OCI-LY3 (cell line): ENCODE results near the gene AKAP6.
"Not testable (repeated sequence)": the region's sequence is repeated elsewhere in the genome, so short reads cannot be mapped to it uniquely, and the experiment has no call there.

Experiments used
- H2AFZ ChIP-seq: fragments of 200-600, 300-600 bp; shearing (Covaris generic); 2 replicates; pipeline ENCODE4 v1.6.0; 2014; ENCODE audit warnings: antibody characterized with exemption, low read depth, low read length
- H3K27ac ChIP-seq: fragments of 200-600, 300-600 bp; sonication (generic); 2 replicates; pipeline ENCODE4 v1.5.1; 2014; ENCODE audit warnings: mild to moderate bottlenecking, low read length, moderate library complexity, mixed read lengths
- H3K27me3 ChIP-seq: fragments of 200-600, 300-600 bp; sonication (generic); 2 replicates; pipeline ENCODE4 v1.6.1; 2014; ENCODE audit warnings: low read depth, low read length, mixed read lengths
- H3K36me3 ChIP-seq: fragments of 200-600, 300-600 bp; sonication (generic); replicated peaks from 2 replicates; pipeline ENCODE3; 2014; ENCODE audit warnings: low read depth, low read length, mixed read lengths
- H3K4me1 ChIP-seq: fragments of 300-600, 200-600 bp; sonication (generic); 2 replicates; pipeline ENCODE4 v1.6.1; 2014; ENCODE audit warnings: low read length, mixed read lengths
- H3K4me2 ChIP-seq: fragments of 200-600, 300-600 bp; sonication (generic); 2 replicates; pipeline ENCODE4 v1.6.1; 2014; ENCODE audit warnings: low read length, mixed read lengths
- H3K4me3 ChIP-seq: fragments of 300-600, 200-600 bp; sonication (generic); 2 replicates; pipeline ENCODE4 v1.5.1; 2014; ENCODE audit warnings: antibody characterized with exemption, mild to moderate bottlenecking, low read length, moderate library complexity
- H3K79me2 ChIP-seq: fragments of 300-600, 200-600 bp; shearing (Covaris generic); 2 replicates; pipeline ENCODE4 v1.6.1; 2014; ENCODE audit warnings: mild to moderate bottlenecking, low read length, mixed read lengths
- H3K9ac ChIP-seq: fragments of 300-600, 200-600 bp; shearing (Covaris generic); 2 replicates; pipeline ENCODE4 v1.6.0; 2014; ENCODE audit warnings: mild to moderate bottlenecking, low read length, moderate library complexity
- H3K9me3 ChIP-seq: fragments of 200-600, 300-600 bp; shearing (Covaris generic); 2 replicates; pipeline ENCODE4 v1.6.1; 2014; ENCODE audit warnings: low read length, mixed read lengths; ENCODE audit not compliant: insufficient read depth
- H4K20me1 ChIP-seq: fragments of 200-600, 300-600 bp; sonication (generic); 2 replicates; pipeline ENCODE4 v1.6.1; 2016; ENCODE audit warnings: low read length, mixed read lengths; ENCODE audit not compliant: insufficient read depth
- EZH2phosphoT487 ChIP-seq: fragments of 200-600 bp; shearing (Covaris generic); IDR thresholded peaks from 2 replicates; pipeline ENCODE4 v1.6.1; 2018; ENCODE audit warnings: antibody characterized with exemption, mixed run types, low read depth
- TF ChIP-seq, protein P1 (sequence below): fragments of 200-600, 300-600 bp; sonication (generic); IDR thresholded peaks from 2 replicates; pipeline ENCODE4 v1.5.1; 2014; ENCODE audit warnings: antibody characterized with exemption, low read length, low read depth

AKAP6 gene

GRCh38 chr14:32457213-32457920 is 128.3 kb downstream of the AKAP6 start:
- no peak overlapping the region for H3K4me3 ChIP-seq
- H3K79me2 ChIP-seq = no peaks in the 10 kb centered on the region
- H4K20me1 ChIP-seq = no peaks in the 10 kb centered on the region
- H3K9ac ChIP-seq = no peak overlapping the region
- H3K27ac ChIP-seq = no peak overlapping the region
- no peaks in the 10 kb centered on the region for H3K36me3 ChIP-seq
- H3K9me3 ChIP-seq = no peaks in the 10 kb centered on the region
- H3K4me1 ChIP-seq = no peaks in the 10 kb centered on the region
- no peaks in the 10 kb centered on the region for H3K27me3 ChIP-seq
- H2AFZ ChIP-seq = no peak overlapping the region
- H3K4me2 ChIP-seq = no peak overlapping the region
- no peak for TF ChIP-seq EZH2phosphoT487
- TF ChIP-seq, protein P1, sequence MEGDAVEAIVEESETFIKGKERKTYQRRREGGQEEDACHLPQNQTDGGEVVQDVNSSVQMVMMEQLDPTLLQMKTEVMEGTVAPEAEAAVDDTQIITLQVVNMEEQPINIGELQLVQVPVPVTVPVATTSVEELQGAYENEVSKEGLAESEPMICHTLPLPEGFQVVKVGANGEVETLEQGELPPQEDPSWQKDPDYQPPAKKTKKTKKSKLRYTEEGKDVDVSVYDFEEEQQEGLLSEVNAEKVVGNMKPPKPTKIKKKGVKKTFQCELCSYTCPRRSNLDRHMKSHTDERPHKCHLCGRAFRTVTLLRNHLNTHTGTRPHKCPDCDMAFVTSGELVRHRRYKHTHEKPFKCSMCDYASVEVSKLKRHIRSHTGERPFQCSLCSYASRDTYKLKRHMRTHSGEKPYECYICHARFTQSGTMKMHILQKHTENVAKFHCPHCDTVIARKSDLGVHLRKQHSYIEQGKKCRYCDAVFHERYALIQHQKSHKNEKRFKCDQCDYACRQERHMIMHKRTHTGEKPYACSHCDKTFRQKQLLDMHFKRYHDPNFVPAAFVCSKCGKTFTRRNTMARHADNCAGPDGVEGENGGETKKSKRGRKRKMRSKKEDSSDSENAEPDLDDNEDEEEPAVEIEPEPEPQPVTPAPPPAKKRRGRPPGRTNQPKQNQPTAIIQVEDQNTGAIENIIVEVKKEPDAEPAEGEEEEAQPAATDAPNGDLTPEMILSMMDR = no peak

DNA sequence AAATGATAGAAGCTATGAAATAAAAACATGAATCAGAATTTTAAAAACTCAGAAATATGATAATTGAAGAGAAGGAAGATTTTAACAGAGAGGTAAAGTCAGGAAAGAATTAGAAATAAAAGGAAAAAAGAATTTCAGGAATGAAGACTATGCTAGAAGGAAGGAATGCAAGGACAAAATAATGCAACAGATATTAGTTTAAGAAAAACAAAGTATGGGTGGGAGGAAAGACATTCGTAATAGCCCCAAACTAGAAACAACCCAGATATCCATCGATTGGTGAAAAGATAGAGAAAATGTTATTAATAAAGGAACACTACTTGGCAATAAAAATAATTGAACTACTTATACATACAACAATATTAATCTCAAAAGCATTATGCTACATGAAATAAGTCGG is 129.6 kb downstream of the AKAP6 start:
- Histone ChIP-seq H3K79me2 (no peaks in the 10 kb centered on the region), H4K20me1 (no peaks in the 10 kb centered on the region), H3K4me2 (no peak overlapping the region)

GRCh38 chr14:32460267-32460666 is 131.2 kb downstream of the AKAP6 start:
- Histone ChIP-seq H3K79me2 (no peaks in the 10 kb centered on the region), H3K9ac (no peak overlapping the region), H3K27ac (no peak overlapping the region), H3K4me2 (no peak overlapping the region), H3K27me3 (no peaks in the 10 kb centered on the region), H2AFZ (no peak overlapping the region), H3K36me3 (no peaks in the 10 kb centered on the region), H3K9me3 (no peaks in the 10 kb centered on the region), H3K4me1 (no peaks in the 10 kb centered on the region), H3K4me3 (no peak overlapping the region), H4K20me1 (no peaks in the 10 kb centered on the region)
- no peak for TF ChIP-seq EZH2phosphoT487
- TF ChIP-seq, protein P1 = no peak

More for the DNA sequence above, 129.6 kb downstream of the AKAP6 start:
- Histone ChIP-seq H3K27ac (no peak overlapping the region), H3K4me1 (no peaks in the 10 kb centered on the region), H3K9ac (no peak overlapping the region), H3K4me3 (no peak overlapping the region), H3K27me3 (no peaks in the 10 kb centered on the region), H3K36me3 (no peaks in the 10 kb centered on the region), H3K9me3 (no peaks in the 10 kb centered on the region), H2AFZ (no peak overlapping the region)
- TF ChIP-seq EZH2phosphoT487 = no peak
- TF ChIP-seq, protein P1 = no peak

DNA sequence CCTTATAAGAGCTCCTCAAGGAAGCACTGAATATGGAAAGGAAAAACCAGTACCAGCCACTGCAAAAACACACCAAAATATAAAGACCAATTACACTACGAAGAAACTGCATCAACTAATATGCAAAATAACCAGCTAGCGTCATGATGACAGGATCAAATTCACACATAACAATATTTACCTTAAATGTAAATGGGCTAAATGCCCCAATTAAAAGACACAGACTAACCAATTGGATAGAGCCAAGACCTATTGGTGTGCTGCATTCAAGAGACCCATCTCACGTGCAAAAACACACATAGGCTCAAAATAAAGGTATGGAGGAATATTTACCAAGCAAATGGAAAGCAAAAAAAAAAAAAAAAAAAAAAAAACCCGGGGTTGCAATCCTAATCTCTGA is 133.5 kb downstream of the AKAP6 start:
- H3K36me3 ChIP-seq, H3K27me3 ChIP-seq, H4K20me1 ChIP-seq, H3K79me2 ChIP-seq, H3K4me1 ChIP-seq, H3K9me3 ChIP-seq, H2AFZ ChIP-seq, H3K4me2 ChIP-seq, H3K27ac ChIP-seq, H3K4me3 ChIP-seq, H3K9ac ChIP-seq: not testable (repeated sequence)
